Stimulated activated CD4-positive, alpha-beta T cell treated with anti-CD3 and anti-CD28 coated beads, Interleukin-4, amount 100 ng/mL, for 4 hours (primary cell): ENCODE data around the gene RNASEH1.
"Not testable (repeated sequence)": the region's sequence is repeated elsewhere in the genome, so short reads cannot be mapped to it uniquely, and the experiment has no call there.

Source experiments
- DNase-seq, 2 experiments: peaks; one replicate each; pipeline ENCODE4 v3.0.0-alpha.2; 2020

The RNASEH1 gene

DNA sequence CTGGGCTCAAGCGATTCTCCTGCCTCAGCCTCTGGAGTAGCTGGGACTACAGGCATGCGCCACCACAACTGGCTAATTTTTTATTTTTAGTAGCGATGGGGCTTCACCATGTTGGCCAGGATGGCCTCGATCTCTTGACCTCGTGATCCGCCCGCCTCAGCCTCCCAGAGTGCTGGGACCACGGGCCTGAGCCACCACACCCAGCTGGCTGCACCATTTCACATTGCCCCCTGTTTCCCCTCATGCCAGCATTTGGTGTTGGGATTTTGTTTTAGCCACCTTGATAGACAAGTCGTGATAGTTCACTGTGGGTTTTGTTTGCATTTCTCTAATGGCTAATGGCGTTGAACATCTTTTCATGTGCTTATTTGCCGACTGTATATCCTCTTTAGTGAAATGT, 31.0 kb upstream of the RNASEH1 start:
- DNase-seq: no peak

DNA sequence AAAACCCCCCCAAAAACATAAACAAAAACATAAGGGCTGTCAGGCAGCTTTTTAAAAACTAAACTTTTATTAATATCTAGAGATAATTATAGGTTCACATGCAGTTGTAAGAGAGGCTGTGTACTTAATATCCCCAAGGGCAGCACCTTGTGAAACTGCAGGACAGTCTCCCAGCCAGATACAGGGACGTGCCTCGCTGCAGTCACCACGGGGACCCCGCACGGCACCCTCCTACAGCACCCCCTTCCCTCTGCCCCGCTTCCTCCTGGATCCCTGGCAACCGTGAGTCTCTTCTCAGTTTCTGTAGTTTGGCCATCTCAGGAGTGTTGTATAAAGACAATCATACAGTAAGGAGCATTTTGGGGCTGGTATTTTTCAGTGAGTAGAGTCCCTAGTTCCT, 30.0 kb upstream of the RNASEH1 start:
- no peak for DNase-seq

DNA sequence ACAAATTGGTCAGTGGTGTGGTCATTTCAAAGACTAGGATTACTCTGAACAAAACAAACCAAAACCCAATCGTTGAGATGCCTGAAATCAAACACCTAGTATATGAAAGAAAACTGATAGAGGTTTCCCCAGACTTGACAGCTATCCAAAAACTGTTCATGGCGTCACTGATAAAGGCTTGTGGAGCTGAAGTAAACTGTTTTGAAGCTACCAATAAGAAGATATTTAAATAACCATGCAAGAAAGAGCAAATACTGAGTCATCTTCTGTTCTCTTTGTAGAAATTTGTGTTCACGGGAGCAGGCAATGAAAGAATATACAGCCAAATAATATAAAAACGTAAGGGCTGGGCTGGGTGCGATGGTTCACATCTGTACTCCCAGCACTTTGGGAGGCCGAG, 29.3 kb upstream of the RNASEH1 start:
- DNase-seq: no peak

DNA sequence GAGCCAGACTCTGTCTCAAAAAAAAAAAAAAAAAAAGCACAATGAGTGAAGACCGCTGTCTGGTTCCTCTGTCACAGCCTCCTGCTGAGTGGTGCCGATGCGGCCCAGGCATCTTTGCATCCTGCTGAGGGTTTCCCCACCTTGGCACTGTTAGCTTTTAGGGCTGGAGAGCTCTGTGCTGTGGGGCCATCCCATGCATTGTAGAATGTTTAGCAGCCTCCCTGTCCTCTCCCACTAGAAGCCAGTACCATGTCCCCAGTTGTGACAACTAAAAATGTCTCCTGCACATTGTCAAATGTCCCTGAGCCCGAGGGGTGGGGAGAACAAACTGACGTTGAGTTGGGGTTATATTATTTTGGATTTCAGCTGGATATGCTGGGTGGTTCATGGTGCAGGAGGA, 28.9 kb upstream of the RNASEH1 start:
- no peak for DNase-seq

DNA sequence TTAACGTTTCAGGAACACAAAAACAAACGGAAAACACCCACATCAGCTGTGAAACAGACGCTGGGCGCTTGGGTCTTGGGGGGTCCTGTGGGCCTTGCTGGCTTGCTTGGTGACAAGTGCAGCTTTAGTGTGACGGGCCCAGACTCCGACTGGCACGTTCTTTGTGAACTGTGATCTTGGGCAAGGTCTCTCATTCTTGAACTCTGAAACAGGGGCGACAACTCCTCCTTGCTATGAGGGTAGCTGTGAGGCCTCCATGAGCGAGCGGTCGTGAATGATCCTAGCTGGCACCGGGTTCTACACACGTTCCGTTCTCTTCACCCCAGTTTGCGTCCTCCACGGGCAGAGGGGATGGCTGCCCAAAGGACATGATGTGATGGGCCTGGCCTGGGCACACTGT, 28.1 kb upstream of the RNASEH1 start:
- no peak for DNase-seq

DNA sequence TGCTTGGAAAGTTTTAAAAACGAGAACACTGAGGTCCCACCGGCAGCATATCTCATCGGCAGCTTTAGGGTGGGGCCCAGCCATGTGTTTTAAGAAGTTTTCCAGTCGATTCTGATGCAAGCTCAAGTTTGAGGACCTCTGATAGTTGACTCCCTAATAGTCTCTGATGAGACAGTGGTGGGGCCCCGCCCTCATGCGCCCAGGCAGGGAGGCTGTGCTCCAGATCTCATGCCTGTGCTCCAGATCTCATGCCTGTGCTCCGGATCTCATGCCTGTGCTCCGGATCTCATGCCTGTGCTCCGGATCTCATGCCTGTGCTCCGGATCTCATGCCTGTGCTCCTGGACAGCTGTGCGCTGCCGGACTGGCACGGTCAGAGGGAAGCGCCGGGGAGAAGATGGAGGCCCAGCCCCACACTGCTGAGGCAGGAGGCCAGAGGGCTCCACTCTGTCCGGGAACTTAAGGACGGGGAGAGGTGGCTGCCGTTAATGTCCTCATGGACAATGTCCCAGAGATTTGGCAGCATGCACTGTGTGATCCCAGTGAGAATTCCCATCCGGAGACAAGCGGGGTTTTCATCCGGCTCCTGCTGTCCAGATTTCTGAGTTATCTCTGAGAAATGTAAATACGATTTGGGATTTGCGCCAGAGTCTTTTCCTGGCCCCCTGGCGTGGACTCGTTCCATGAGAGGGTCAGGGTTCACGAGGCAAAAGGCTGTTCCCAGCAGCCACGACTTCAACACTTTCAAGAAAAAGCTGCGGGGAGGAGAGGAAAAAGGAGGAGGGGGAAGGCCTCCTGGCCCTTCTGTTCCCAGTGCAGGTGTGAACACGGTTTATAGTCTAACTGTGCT, 27.4 kb upstream of the RNASEH1 start:
- DNase-seq: no peak

DNA sequence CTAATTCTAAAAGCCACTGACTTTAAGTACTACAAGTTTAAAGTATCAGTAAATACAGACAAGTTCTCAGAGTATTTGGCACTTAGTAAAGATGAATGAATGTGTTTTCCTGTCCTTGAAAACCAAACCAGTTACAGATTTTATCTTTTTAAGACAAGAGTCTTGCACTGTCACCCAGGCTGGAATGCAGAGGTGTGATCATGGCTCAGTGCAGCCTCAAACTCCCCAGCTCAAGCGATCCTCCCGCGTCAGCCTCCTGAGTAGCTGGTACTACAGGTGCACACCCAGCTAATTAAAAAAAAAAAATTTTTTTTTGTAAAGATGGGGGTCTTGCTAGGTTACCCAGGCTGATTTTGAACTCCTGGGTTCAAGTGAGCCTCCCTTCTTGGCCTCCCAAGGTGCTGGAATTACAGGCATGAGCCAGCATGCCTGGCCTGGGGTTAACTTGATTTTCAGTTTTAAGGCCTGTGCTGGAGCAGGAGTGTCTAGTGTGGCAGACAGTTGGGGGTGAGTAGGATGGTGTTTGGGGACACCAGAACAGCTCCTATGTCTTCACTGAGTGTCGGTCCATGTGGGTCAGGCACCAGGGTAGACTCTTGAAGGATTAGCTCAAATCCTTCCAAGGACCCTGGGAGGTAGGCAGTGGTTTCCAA, 26.6 kb upstream of the RNASEH1 start:
- DNase-seq: no peak

DNA sequence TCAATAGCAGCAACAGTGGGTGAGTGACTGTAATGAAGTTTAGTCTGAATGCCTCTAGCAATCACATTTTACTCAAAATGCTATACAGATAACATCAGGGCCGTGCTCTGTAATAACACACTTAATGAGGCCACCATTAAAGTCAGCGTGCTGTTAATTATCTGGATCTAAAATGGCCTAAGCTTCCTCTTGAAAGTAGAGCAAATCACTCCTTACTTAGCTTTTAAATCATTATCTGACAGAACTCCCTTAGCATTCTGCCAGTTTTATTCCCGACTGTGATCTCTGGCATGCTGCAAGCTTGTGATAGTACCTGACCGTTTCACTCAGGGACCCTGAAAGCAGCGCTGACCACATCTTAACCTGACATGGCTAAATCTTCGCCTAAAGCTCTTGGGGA, 25.9 kb upstream of the RNASEH1 start:
- no peak for DNase-seq

DNA sequence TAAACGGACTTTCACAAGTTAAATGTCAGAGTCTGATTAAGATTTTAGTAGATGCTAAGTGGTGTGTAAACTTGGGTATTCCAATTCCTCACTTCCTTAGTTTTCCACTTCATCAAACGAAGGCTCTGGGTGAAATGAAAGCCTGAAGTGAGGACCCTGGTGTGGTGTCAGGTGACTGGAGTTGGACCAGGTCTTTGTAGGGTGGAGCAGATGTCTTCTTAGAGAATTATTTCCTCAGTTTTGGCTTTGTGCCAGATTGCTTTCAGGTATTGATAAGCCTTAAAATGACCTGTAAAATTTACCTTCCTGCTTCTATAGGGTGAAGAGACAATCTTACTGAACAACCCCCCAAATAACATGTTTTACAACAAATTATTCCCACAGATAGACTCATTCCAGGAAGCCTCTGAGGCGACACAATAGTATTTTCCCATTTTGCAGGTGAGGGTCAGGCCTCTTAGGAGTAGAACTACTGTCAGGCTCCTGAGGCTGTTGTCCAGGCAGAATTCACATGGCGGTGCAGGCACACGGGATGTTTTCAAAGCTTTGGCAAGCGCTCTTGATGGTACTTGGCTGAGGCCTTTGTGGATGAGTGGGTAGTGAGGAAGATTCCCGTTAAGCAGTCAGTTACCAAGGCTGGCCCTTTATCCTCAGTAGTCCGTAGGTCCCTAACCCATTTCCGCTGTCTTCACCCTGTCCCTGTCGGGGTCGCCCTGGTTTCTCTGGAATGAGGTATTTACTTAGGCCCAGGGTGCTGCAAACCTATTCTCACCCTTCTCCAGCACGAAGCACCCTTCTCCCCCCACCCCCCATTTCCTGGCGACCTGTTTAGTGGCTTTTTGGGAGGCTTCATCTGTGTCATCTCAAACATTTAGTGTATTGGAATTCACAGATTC, 23.5 kb upstream of the RNASEH1 start:
- no peak for DNase-seq

DNA sequence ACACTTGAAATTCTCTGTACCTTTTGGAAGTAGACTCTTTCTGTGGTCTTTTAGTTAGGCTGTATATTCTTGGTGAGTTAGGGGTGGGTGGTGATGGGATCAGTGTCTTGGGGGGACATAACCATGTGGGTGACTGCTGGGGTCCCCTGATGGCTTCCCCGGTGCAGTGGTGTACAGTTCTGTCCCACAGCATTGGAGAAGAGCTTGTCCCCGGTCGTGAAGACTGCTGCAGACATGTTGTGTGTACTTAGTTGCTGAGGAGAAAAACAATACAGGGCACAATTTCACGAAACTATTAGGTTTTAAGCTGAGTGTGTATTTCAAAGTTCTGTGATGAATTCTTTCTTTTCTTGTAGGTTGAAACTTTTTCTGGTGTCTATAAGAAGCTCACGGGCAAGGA, 22.3 kb upstream of the RNASEH1 start:
- no peak for DNase-seq

DNA sequence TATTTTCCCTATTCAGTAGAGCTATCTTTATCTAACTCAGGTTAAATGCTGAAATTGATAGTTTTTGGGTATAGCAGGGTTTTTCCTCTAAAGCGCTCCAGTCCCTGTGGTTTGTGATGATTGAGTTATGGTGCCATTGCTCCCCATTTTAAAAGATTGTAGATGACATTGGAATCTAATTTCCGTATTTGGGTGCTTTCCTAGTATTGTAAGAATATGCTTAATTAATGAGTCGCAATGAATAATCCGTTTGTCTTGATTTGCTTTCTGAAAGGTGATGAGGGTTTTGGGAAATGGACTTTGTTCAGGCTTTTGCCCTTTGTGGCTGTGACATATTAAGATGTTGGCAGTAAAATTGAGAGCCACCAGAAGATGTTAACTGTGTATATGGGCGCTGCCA, 20.9 kb upstream of the RNASEH1 start:
- DNase-seq: no peak

DNA sequence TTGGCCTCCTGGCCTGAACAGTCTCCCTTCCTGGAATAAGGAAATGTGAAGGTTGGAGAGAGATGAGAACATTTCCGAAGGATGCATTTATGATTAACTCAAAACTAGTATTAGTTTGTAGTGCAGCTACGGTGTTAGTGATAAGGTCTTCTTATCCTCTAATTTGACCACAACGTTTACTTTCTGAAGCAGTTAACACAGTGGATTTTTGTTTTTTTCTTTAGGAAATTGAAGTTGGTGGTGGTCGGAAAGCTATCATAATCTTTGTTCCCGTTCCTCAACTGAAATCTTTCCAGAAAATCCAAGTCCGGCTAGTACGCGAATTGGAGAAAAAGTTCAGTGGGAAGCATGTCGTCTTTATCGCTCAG, 18.1 kb upstream of the RNASEH1 start:
- not testable (repeated sequence) for DNase-seq

DNA sequence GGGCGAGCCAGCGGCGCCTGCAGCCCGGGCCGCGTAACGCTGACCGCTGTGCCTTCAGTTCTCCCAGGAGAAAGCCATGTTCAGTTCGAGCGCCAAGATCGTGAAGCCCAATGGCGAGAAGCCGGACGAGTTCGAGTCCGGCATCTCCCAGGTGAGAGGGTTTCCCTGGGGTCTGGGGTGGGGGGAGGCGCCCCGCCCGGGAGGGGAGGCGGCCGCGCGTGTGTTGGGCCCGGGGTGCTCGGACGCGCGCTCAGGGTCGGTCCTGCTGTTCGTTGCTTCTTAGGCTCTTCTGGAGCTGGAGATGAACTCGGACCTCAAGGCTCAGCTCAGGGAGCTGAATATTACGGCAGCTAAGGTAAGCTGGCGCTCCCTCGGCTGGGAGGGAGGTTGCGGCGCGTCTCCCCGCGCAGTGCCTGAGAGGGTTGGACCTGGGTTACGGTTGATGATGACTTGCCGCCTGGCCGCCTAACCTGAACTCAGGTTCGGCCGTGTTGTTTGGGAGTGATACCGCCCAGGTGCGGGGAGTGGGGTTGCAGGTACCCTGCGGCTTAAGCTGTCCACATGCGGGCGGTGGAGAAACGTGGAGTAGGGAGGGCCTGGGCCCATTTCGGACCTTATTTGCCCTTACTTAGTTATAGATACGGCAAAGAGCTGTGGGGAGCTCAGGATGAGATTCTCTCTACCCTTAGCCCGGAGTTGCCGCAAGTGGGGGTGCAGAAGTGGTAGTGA, 17.6 kb upstream of the RNASEH1 start:
- peak; percentile 19 to 36 for DNase-seq

DNA sequence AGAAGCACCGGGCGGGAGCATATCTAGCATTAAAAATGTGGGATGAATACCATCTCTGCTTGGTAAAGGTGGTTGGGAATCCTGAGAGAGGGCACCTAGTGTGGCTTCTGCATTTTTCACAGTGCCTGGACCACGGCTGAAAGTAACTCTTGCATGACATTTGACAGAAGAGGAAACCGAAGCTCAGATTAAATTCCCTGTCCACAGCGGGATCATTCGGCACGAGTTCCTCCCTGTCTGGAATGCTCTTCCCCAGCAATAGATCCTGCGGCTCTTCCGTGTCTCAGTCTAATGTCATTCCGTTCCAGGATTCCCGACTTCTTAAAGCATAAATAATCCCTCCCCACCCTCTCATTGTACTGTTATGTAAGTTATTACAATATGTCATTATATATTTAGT, 16.0 kb upstream of the RNASEH1 start:
- DNase-seq: no peak

DNA sequence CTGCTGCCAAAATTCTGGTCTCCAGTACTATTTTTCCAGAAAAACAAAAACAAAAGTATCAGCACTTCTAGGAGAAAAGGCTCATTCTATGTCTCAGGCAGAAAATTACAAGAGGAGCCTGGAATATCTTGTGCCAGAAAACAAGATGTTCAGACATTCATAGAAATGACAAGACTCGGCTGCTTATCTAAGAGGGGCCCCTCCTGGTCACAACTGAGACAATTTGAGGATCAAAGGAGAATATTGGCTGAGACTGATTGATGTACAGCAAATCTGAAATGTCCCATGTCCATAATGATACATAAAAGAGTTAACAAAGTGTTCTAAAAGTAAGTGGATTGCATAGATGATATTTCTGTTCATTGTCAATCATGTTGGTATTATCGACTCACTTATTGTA, 14.5 kb upstream of the RNASEH1 start:
- no peak for DNase-seq

DNA sequence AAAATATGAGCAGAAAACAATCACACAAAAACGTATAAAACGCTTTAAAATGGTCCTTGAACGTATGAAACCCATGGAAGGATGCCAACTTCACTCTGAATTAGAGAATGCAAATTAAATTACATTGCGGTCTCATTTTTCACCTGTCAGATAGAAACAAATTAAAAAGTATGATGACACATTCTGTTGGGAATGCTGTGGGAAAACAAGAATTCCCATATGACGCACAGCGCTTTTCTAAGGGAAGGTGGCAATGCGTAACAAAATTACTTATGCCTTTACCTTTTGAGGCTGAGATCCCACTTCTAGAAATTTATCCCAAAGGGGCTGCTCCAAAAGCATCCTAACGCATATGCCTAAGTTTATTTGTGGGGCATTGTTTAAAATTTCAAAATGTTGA, 13.2 kb upstream of the RNASEH1 start:
- DNase-seq: no peak

DNA sequence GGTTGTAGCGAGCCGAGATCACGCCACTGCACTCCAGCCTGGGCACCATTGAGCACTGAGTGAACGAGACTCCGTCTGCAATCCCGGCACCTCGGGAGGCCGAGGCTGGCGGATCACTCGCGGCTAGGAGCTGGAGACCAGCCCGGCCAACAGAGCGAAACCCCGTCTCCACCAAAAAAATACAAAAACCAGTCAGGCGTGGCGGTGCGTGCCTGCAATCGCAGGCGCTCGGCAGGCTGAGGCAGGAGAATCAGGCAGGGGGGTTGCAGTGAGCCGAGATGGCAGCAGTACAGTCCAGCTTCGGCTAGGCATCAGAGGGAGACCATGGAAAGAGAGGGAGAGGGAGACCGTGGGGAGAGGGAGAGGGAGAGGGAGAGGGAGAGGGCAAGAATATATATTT, 11.5 kb upstream of the RNASEH1 start:
- DNase-seq: not testable (repeated sequence)

DNA sequence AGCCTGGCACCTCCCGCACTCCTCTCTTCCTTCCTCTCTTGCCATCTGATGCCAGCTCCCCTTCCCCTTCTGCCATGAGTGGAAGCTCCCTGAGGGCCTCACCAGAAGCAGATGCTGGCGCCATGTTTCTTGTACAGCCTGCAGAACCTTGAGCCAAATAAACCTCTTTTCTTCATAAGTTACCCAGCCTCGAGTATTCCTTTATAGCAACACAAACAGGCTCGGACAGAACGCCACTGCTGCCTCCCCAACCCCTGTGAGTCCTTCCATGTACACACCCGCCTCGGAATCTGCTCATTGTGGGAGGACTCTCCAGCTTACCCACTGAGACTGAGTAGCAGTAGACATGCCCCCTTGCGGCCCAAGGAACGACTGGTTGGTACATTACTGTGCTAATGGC, 8.7 kb upstream of the RNASEH1 start:
- no peak for DNase-seq

DNA sequence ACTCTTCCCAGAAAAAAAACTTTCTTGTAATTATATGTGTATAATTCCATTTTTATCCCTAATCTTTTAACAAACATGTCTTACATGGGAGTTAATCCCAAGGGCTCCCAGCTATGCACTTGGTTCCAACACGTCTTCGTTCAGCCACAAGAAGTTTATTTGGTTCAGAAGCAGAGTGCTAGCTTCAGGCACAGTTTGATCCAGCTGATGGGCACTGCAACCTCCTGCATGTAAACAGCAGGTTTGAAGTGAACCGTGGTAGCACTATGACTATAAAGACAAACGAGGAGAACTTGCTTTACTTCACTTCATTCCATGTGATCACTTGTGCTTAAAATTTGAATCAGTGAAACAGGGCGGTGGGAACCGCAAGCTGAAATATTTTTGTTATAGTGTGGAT, 7.0 kb upstream of the RNASEH1 start:
- no peak for DNase-seq

DNA sequence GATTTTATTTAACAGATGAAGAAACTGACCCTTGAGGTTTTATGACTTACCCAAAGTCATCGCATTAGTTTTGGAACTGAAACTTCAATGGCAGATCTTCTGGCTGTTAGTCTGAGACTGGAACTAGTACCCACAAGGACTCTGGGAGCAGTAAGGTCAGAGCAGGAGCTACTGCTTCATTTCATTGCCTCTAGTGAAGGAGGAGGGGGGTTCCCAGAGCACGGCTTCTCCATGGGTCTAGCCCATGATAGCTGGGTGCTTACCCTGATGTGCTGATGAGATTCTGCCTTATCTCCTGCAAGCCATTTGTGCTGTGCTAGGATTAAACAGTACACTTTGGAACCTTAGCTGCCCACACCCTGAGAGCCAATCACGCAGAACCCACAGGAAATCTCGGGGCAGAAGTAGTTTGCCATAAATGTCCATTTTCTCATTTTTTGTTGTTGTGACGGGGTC, 5.4 kb upstream of the RNASEH1 start:
- no peak for DNase-seq

DNA sequence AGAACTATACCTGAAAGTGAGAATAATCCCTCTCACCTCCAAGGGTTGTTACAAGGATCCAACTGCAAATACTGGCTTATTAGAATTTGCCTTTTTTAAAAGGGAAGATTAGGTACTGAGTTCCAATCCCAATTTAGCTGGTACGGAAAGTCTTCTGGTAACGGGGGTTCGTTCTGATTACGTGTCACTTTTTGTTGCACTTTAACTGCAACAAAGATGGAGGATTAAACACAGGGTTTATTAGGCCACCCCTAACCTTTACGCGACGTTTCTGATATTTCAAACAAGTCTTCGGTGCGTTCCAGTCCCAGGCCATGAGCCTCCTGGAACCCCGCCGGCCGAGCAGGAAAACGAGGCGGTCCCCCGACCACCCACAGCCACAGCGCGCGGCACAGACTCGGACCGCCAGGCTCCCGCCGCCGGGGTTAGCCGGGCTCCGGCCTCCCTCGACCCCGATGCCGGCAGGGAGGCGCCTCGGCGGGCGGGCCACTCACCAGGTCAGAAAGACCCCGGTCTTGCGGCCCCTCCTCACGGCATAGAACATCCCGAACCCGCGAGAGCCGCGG, 411 bp downstream of the RNASEH1 start:
- DNase-seq: no peak

DNA sequence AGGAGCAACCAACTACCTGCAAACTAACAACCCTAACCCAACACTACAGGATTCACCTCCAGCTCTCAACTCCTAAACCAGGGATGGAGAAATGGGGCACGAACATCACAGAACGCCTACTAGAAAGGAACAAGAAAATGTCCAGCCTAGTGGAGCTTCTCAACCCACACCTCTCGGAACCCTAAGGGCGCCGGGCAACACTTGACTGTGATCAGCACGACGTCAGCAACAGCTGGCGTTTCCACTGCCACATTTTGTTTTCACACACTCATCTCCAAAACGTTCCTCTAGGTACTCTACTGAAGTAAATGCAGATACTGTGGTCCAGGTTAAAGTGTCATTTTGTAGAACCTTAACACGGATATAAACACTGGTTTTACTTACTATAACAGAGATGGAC, 4.2 kb downstream of the RNASEH1 start:
- DNase-seq: no peak

DNA sequence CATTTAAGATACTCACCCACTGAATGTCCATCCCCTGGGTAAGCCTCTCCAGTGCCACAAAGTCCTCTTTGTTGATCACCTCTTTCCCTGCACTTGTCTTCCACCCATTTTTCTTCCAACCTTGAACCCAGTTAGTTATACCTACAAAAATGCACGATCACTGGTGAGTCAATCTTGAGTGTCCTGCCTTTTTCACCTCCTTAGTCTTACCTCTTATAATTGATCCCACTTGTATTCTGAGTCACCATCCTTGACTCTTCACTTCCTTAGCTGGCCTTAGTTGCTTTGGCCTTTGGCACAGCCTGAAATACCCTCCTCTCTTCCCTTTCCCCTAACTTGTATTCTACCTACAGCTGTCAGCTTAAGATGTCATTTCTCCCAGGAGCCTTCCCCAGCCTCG, 10.2 kb downstream of the RNASEH1 start:
- DNase-seq: no peak
